ENCODE data around the gene TRNP1. TPM values are rescaled to one million over a fixed set of nuclear protein-coding genes. Genes with fewer than 3 reads are reported as not detected.

Gene TRNP1
- total and polyA plus RNA-seq, 2 of the 4 experiments (the other 2 are of a cell fraction), result 63.3 to 91.6 TPM

GRCh38 chr1:26996024-26996423 is 2.5 kb downstream of the TRNP1 start:
- H3K4me3 ChIP-seq (ENCODE audit: insufficient read depth, low read depth, low read length), result peak overlapping the region; percentile 14; the same call in 1 of the 2 replicates
- in situ Hi-C loops (cut with MboI; ENCODE audit: low sequenced_read_pairs), result loop anchor here (5.0 kb wide), 1 partner anchor 101 kb away; no protein-coding TSS in a partner anchor

More at GRCh38 chr1:26996024-26996423, 2.5 kb downstream of the TRNP1 start:
- H3K9ac ChIP-seq (ENCODE audit: low read depth, low read length), result no peak overlapping the region; the same call in 1 of the 2 replicates
- H4K91ac ChIP-seq (ENCODE audit: insufficient read depth, low read depth, low read length), result no peak overlapping the region
- H2BK5ac ChIP-seq (ENCODE audit: low read depth, low read length, poor library complexity, severe bottlenecking), result peak overlapping the region; percentile 47
- H3K79me1 ChIP-seq (ENCODE audit: low read depth in 1 of 2, low read length in 2 of 2), result peaks cover 21 to 60% of the 10 kb centered on the region in 2 experiments; a peak in 3 of 4 replicates
- H2AK5ac ChIP-seq (ENCODE audit: low read depth, low read length), result peak overlapping the region; percentile 44; the same call in 1 of the 2 replicates
- CTCF ChIA-PET, result interaction anchor here (1.0 to 1.4 kb wide), 3 partner anchors 9 to 101 kb away, joined by 3 to 4 read pairs (median 4); no protein-coding TSS in a partner anchor
- peak; percentile 58 for DNase-seq
- no peak for TF ChIP-seq FOS (IDR thresholded peaks at IDR 0.05; ENCODE audit: low read depth, low read length)
- no peak for TF ChIP-seq CTCF (conservative IDR thresholded peaks at IDR 0.05; ENCODE audit: low read depth, low read length)
- TF ChIP-seq CEBPB (IDR thresholded peaks at IDR 0.05; ENCODE audit: low read depth, low read length), result no peak
- TF ChIP-seq MAFK (IDR thresholded peaks at IDR 0.05; ENCODE audit: low read depth, low read length), result no peak
- no peak for TF ChIP-seq CHD1 (IDR thresholded peaks at IDR 0.05; ENCODE audit: low read depth, low read length)
- TF ChIP-seq RFX5 (IDR thresholded peaks at IDR 0.05; ENCODE audit: low read depth, low read length), result no peak
- TF ChIP-seq, protein P1, sequence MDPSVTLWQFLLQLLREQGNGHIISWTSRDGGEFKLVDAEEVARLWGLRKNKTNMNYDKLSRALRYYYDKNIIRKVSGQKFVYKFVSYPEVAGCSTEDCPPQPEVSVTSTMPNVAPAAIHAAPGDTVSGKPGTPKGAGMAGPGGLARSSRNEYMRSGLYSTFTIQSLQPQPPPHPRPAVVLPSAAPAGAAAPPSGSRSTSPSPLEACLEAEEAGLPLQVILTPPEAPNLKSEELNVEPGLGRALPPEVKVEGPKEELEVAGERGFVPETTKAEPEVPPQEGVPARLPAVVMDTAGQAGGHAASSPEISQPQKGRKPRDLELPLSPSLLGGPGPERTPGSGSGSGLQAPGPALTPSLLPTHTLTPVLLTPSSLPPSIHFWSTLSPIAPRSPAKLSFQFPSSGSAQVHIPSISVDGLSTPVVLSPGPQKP (IDR thresholded peaks at IDR 0.05; ENCODE audit: borderline replicate concordance, low read depth, low read length), result no peak
- no peak for TF ChIP-seq BHLHE40 (IDR thresholded peaks at IDR 0.05; ENCODE audit: low read depth, low read length)
- no peak for TF ChIP-seq RAD21 (IDR thresholded peaks at IDR 0.05; ENCODE audit: low read length)
- no peak for TF ChIP-seq NFE2L2 (IDR thresholded peaks at IDR 0.05; ENCODE audit: low read depth, low read length)
- no peak for TF ChIP-seq RCOR1 (IDR thresholded peaks at IDR 0.05; ENCODE audit: insufficient replicate concordance, low read length)
- TF ChIP-seq, protein P2, sequence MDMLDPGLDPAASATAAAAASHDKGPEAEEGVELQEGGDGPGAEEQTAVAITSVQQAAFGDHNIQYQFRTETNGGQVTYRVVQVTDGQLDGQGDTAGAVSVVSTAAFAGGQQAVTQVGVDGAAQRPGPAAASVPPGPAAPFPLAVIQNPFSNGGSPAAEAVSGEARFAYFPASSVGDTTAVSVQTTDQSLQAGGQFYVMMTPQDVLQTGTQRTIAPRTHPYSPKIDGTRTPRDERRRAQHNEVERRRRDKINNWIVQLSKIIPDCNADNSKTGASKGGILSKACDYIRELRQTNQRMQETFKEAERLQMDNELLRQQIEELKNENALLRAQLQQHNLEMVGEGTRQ (IDR thresholded peaks at IDR 0.05; ENCODE audit: low read depth, low read length), result no peak
- TF ChIP-seq SMC3 (IDR thresholded peaks at IDR 0.05; ENCODE audit: low read depth, low read length), result no peak
- H3K27ac ChIP-seq (ENCODE audit: insufficient read depth, low read length), result peak overlapping the region; percentile 25
- POLR2A ChIA-PET (ENCODE audit: unreplicated experiment), result interaction anchor here (1.0 kb wide), 1 partner anchor 95 kb away, joined by 3 read pairs; the partner anchor contains the start of gene GPATCH3
- peak overlapping the region; percentile 62 for H3K4ac ChIP-seq (ENCODE audit: low read depth, low read length)
- no peak overlapping the region for H2BK20ac ChIP-seq (ENCODE audit: low read depth, low read length)
- H2AFZ ChIP-seq (replicated peaks; ENCODE audit: low read length, poor library complexity), result no peak overlapping the region
- H3K27me3 ChIP-seq (ENCODE audit: control insufficient read depth, insufficient read depth, low read length), result no peaks in the 10 kb centered on the region
- peak overlapping the region; percentile 63; the same call in 1 of the 2 replicates for H3K14ac ChIP-seq (replicated peaks; ENCODE audit: low read depth, low read length)
- no TSS peak for BruUV-seq (replicated peaks)
- H3K23ac ChIP-seq (ENCODE audit: low read depth, low read length), result peak overlapping the region; percentile 86
- no peak overlapping the region; the same call in 2 of the 3 replicates for H2BK15ac ChIP-seq (ENCODE audit: low read depth, low read length)
- peaks cover 54% of the 10 kb centered on the region for H3K4me1 ChIP-seq (ENCODE audit: control insufficient read depth, insufficient read depth, low read length)
- H3K9me3 ChIP-seq (ENCODE audit: control insufficient read depth, insufficient read depth, low read length), result no peaks in the 10 kb centered on the region
- H4K5ac ChIP-seq (ENCODE audit: low read depth, low read length), result no peak overlapping the region
- peaks cover 15% of the 10 kb centered on the region; the same call in 1 of the 2 replicates for H3K36me3 ChIP-seq (ENCODE audit: control insufficient read depth, insufficient read depth, low read length)
- peaks cover 28% of the 10 kb centered on the region for H3K9me1 ChIP-seq (ENCODE audit: insufficient read depth, low read length)
- no peak for ATAC-seq (ENCODE audit: low read depth)
- no peak overlapping the region for H3K18ac ChIP-seq (ENCODE audit: low read depth, low read length)
- peak overlapping the region; percentile 51; the same call in 1 of the 2 replicates for H2BK120ac ChIP-seq (ENCODE audit: low read depth, low read length)
- H4K8ac ChIP-seq (ENCODE audit: low read depth in 2 of 2, low read length in 2 of 2), result 0 out of 4 replicates have a peak overlapping the region, but pooled peaks of 1 of the 2 experiments have one; percentile 26
- H3K4me2 ChIP-seq (ENCODE audit: low read depth, low read length), result peak overlapping the region; percentile 85
- WGBS, 2 experiments (ENCODE audit: extremely low coverage in 2 of 2, insufficient read length in 1 of 2), result no CpG with 5 or more reads among the region's 1 CpG
- dilution Hi-C loops (cut with HindIII; ENCODE audit: low sequenced_read_pairs, unreplicated experiment), result no loop called here
- H2AK9ac ChIP-seq (replicated peaks; ENCODE audit: low read depth, low read length, poor library complexity), result peak overlapping the region; percentile 96
- H4K20me1 ChIP-seq (ENCODE audit: insufficient read depth, low read length), result peaks cover 30% of the 10 kb centered on the region
- intact Hi-C loops (cut with micrococcal nuclease), result loop anchor here (2.0 kb wide), 1 partner anchor 29 kb away; no protein-coding TSS in a partner anchor
- no peak overlapping the region for H3K56ac ChIP-seq (ENCODE audit: extremely low read depth, insufficient read depth, low read length)
